K562 (cell line): ENCODE measurements around the gene DGKB.

ENCODE experiments used
- CHD1 ChIP-seq: fragments of 200-600 bp; sonication (generic); IDR thresholded peaks from one replicate; pipeline ENCODE4 v1.6.1; 2012; ENCODE audit warnings: mild to moderate bottlenecking, moderate library complexity, low read length, inconsistent platforms
- HDAC2 ChIP-seq: fragments of 450-650 bp; IDR thresholded peaks from 2 replicates; pipeline ENCODE4 v1.6.1; 2016; ENCODE audit warnings: mild to moderate bottlenecking
- NUFIP1 ChIP-seq: fragments of 450-650 bp; IDR thresholded peaks from 2 replicates; pipeline ENCODE4 v1.6.1; 2018; ENCODE audit not compliant: partially characterized antibody
- TF ChIP-seq, protein P1 (sequence below): sonication (generic); formaldehyde crosslinking; IDR thresholded peaks from 2 replicates; pipeline ENCODE4 v1.9.0; 2022; ENCODE audit warnings: mild to moderate bottlenecking, missing genetic modification reagents
- TF ChIP-seq, protein P2 (sequence below), 3 experiments: fragments of 200-800 bp in 1 of 3; fragments of 250-450 bp in 1 of 3; fragments of 450-650 bp in 1 of 3; sonication (Bioruptor Pico) in 1 of 3; sonication (Bioruptor generic) in 1 of 3; formaldehyde crosslinking in 1 of 3; IDR thresholded peaks; 2 replicates each; pipeline versions ENCODE4 v1.6.1 to v1.8.0; 2016 to 2022; ENCODE audit warnings: mild to moderate bottlenecking in 2 of 3, missing genetic modification characterization in 2 of 3, missing compliant biosample characterization in 1 of 3, moderate library complexity in 1 of 3
- TF ChIP-seq, protein P3 (sequence below), 3 experiments: IDR thresholded peaks in 2 of 3; conservative IDR thresholded peaks in 1 of 3; 2 replicates each; pipeline ENCODE4 v1.5.1; 2011 to 2012; ENCODE audit warnings: low read length in 3 of 3, mild to moderate bottlenecking in 3 of 3, control low read depth in 2 of 3, improper control_type of control experiment in 1 of 3, inconsistent platforms in 1 of 3, low read depth in 1 of 3, mixed read lengths in 1 of 3, moderate library complexity in 1 of 3; ENCODE audit not compliant: insufficient read depth in 2 of 3

DNA sequence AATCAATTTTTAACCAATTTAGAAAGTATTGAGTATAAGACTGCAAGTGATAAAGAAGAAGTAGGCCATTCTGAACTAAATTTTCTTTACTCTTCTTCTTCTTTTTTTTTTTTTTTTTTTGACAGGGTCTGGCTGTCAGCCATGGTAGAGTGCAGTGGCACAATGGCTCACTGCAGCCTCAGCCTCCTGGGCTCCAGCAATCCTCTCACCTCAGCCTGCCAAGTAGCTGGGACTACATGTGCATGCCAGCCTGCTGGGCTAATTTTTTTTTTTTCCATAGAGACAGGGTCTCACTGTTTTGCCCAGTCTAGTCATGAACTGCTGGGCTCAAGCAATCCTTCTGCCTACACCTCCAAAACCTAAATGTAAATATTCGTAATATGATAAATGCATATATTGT is 63.2 kb downstream of the DGKB start:
- TF ChIP-seq NUFIP1 (no peak), CHD1 (no peak), HDAC2 (no peak)
- TF ChIP-seq, protein P1, sequence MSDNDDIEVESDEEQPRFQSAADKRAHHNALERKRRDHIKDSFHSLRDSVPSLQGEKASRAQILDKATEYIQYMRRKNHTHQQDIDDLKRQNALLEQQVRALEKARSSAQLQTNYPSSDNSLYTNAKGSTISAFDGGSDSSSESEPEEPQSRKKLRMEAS (CRISPR knock-in tag): no peak
- TF ChIP-seq, protein P2, sequence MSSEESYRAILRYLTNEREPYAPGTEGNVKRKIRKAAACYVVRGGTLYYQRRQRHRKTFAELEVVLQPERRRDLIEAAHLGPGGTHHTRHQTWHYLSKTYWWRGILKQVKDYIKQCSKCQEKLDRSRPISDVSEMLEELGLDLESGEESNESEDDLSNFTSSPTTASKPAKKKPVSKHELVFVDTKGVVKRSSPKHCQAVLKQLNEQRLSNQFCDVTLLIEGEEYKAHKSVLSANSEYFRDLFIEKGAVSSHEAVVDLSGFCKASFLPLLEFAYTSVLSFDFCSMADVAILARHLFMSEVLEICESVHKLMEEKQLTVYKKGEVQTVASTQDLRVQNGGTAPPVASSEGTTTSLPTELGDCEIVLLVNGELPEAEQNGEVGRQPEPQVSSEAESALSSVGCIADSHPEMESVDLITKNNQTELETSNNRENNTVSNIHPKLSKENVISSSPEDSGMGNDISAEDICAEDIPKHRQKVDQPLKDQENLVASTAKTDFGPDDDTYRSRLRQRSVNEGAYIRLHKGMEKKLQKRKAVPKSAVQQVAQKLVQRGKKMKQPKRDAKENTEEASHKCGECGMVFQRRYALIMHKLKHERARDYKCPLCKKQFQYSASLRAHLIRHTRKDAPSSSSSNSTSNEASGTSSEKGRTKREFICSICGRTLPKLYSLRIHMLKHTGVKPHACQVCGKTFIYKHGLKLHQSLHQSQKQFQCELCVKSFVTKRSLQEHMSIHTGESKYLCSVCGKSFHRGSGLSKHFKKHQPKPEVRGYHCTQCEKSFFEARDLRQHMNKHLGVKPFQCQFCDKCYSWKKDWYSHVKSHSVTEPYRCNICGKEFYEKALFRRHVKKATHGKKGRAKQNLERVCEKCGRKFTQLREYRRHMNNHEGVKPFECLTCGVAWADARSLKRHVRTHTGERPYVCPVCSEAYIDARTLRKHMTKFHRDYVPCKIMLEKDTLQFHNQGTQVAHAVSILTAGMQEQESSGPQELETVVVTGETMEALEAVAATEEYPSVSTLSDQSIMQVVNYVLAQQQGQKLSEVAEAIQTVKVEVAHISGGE (CRISPR knock-in tag; IDR thresholded peaks at IDR 0.05): no peak
- TF ChIP-seq, protein P3, sequence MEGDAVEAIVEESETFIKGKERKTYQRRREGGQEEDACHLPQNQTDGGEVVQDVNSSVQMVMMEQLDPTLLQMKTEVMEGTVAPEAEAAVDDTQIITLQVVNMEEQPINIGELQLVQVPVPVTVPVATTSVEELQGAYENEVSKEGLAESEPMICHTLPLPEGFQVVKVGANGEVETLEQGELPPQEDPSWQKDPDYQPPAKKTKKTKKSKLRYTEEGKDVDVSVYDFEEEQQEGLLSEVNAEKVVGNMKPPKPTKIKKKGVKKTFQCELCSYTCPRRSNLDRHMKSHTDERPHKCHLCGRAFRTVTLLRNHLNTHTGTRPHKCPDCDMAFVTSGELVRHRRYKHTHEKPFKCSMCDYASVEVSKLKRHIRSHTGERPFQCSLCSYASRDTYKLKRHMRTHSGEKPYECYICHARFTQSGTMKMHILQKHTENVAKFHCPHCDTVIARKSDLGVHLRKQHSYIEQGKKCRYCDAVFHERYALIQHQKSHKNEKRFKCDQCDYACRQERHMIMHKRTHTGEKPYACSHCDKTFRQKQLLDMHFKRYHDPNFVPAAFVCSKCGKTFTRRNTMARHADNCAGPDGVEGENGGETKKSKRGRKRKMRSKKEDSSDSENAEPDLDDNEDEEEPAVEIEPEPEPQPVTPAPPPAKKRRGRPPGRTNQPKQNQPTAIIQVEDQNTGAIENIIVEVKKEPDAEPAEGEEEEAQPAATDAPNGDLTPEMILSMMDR (IDR thresholded peaks at IDR 0.05 in 2 of 3, conservative IDR thresholded peaks at IDR 0.05 in 1 of 3; ENCODE audit: insufficient read depth in 2 of 3, low read depth in 1 of 3, low read length in 3 of 3): no peak
